ENCODE results near the gene WIPI1. TPM values are rescaled to one million over a fixed set of nuclear protein-coding genes. Genes with fewer than 3 reads are reported as not detected.

The WIPI1 gene
- total and polyA plus RNA-seq, 12 donors = 46.6 to 201 (median 116) TPM

- 92 to 94% methylated on average over 4 of the region's 4 CpGs for WGBS, 2 donors
These were observed 23.6 kb upstream of the WIPI1 start for GRCh38 chr17:68480885-68481284.

GRCh38 chr17:68470961-68471360, 13.7 kb upstream of the WIPI1 start:
- TF ChIP-seq CTCF (IDR thresholded peaks at IDR 0.05) = no peak
- 91 to 100% methylated on average over 1 of the region's 1 CpG for WGBS, 2 donors
- no peaks in the 10 kb centered on the region for H3K27me3 ChIP-seq
- intact Hi-C loops (cut with DNase I) = loop anchor here in 2 of 10 donors (5.0 kb wide), 1 partner anchor 41 kb away; the partner anchor contains the start of gene PRKAR1A (in 2 of the 2)
- H3K27ac ChIP-seq = peak overlapping the region in 5 of 10 donors; percentile 16 to 94 (median 79)
- H3K4me3 ChIP-seq = no peak overlapping the region
- ATAC-seq (no peak), DNase-seq (no peak)
- peaks cover under 1 to 42% (median 14%) of the 10 kb centered on the region in 9 donors for H3K4me1 ChIP-seq
- peaks cover 0 to 9% (median 0%) of the 10 kb centered on the region in 11 donors for H3K9me3 ChIP-seq
- H3K36me3 ChIP-seq = no peaks in the 10 kb centered on the region

More at GRCh38 chr17:68480885-68481284, 23.6 kb upstream of the WIPI1 start:
- Histone ChIP-seq H3K4me3 (no peak overlapping the region), H3K27me3 (no peaks in the 10 kb centered on the region), H3K27ac (no peak overlapping the region), H3K9me3 (peaks cover 0 to 8% (median 0%) of the 10 kb centered on the region in 11 donors), H3K4me1 (peaks cover 0 to 16% (median 3%) of the 10 kb centered on the region in 9 donors), H3K36me3 (no peaks in the 10 kb centered on the region)
- no peak for TF ChIP-seq CTCF (IDR thresholded peaks at IDR 0.05)
- ATAC-seq (no peak), DNase-seq (no peak)
- intact Hi-C loops (cut with DNase I) = no loop called here

GRCh38 chr17:68468788-68469187, 11.5 kb upstream of the WIPI1 start:
- Histone ChIP-seq H3K4me3 (no peak overlapping the region), H3K36me3 (no peaks in the 10 kb centered on the region), H3K4me1 (peaks cover 0 to 35% (median 10%) of the 10 kb centered on the region in 9 donors), H3K9me3 (peaks cover 0 to 9% (median 0%) of the 10 kb centered on the region in 11 donors), H3K27ac (peak overlapping the region; percentile 33 to 94 (median 84)), H3K27me3 (no peaks in the 10 kb centered on the region)
- DNase-seq = no peak
- TF ChIP-seq CTCF (IDR thresholded peaks at IDR 0.05) = no peak
- ATAC-seq = peak in 7 of 8 donors; percentile 22 to 76 (median 52)
- 29 to 53% methylated on average over 1 of the region's 1 CpG for WGBS, 2 donors
- intact Hi-C loops (cut with DNase I) = loop anchor here (1.0 to 10.0 kb wide), 12 partner anchors 44 to 504 kb away; partner anchors contain the start of gene PRKAR1A (in 5 of the 10)

GRCh38 chr17:68468334-68468733, 11.0 kb upstream of the WIPI1 start:
- H3K27ac ChIP-seq = peak overlapping the region; percentile 33 to 94 (median 84)
- H3K4me3 ChIP-seq = no peak overlapping the region
- H3K36me3 ChIP-seq = no peaks in the 10 kb centered on the region
- DNase-seq = peak in 1 of 2 donors; percentile 51
- peaks cover 0 to 34% (median 8%) of the 10 kb centered on the region in 9 donors for H3K4me1 ChIP-seq
- H3K9me3 ChIP-seq = peaks cover 0 to 9% (median 0%) of the 10 kb centered on the region in 11 donors
- intact Hi-C loops (cut with DNase I) = loop anchor here (1.0 to 10.0 kb wide), 12 partner anchors 44 to 504 kb away; partner anchors contain the start of gene PRKAR1A (in 5 of the 10)
- peak; percentile 68 to 92 (median 86) for ATAC-seq
- TF ChIP-seq CTCF (IDR thresholded peaks at IDR 0.05) = no peak
- no peaks in the 10 kb centered on the region for H3K27me3 ChIP-seq
- 22 to 23% methylated on average over 5 of the region's 5 CpGs for WGBS, 2 donors

Data from heart right ventricle (tissue), 16 donors.